Colonic mucosa (tissue), 4 donors: Measurements from ENCODE around the gene DCBLD2. TPM values are rescaled to one million over a fixed set of nuclear protein-coding genes. Genes with fewer than 3 reads are reported as not detected.

ENCODE experiments used
- DNase-seq: peaks from one replicate; pipeline ENCODE4 v3.0.0-alpha.2; 2020
- H3K27ac ChIP-seq: fragments of 200-600 bp; one replicate; pipeline ENCODE4 v1.8.0; 2021
- H3K27me3 ChIP-seq: fragments of 200-600 bp; one replicate; pipeline ENCODE4 v1.8.0; 2021
- H3K36me3 ChIP-seq: fragments of 200-600 bp; one replicate; pipeline ENCODE4 v1.8.0; 2021
- H3K4me1 ChIP-seq: fragments of 200-600 bp; one replicate; pipeline ENCODE4 v1.8.0; 2021; ENCODE audit warnings: mild to moderate bottlenecking
- H3K4me3 ChIP-seq: fragments of 200-600 bp; one replicate; pipeline ENCODE4 v1.8.0; 2021
- H3K9ac ChIP-seq, 2 donors: one replicate each; pipeline ENCODE4 v1.7.0; 2013; ENCODE audit warnings: control low read depth in 2 of 2, low read depth in 2 of 2, low read length in 2 of 2
- H3K9me3 ChIP-seq: fragments of 200-600 bp; one replicate; pipeline ENCODE4 v1.8.0; 2021
- CTCF ChIP-seq: fragments of 200-600 bp; IDR thresholded peaks from one replicate; pipeline ENCODE4 v1.8.0; 2022; ENCODE audit warnings: antibody characterized with exemption, mild to moderate bottlenecking
- intact Hi-C: fragments of 100-400 bp; cut with DNase I; formaldehyde crosslinking; loops from one replicate; pipeline ENCODE4 v1.14.1; 2022
- total RNA-seq, 2 donors: library from RNA; stranded (reverse); fragmentation: NEBNext Ultra II Directional in 1 of 2; extraction: Animal tissue kit (Norgen Biotek cat#: 25700) in 1 of 2; gene quantifications; one replicate each; pipeline ENCODE4 v1.2.1, GENCODE V29; 2021
- donor health status: healthy.
- donor health status: DM: no; HTN: no; CAD: no.
- donor health status: DM: no; HTN: no; CAD: no.

Gene DCBLD2
- total RNA-seq, 2 donors from 2014 or later, result 12.8 to 13.0 TPM

GRCh38 chr3:98856724-98857123 lies 44.8 kb downstream of the DCBLD2 start:
- Histone ChIP-seq H3K9ac (no peak overlapping the region), H3K27ac (no peak overlapping the region), H3K4me3 (no peak overlapping the region), H3K4me1 (no peaks in the 10 kb centered on the region), H3K27me3 (no peaks in the 10 kb centered on the region), H3K36me3 (no peaks in the 10 kb centered on the region), H3K9me3 (no peaks in the 10 kb centered on the region)
- intact Hi-C loops, result no loop called here
- no peak for DNase-seq
- no peak for TF ChIP-seq CTCF

- Histone ChIP-seq H3K4me1 (no peaks in the 10 kb centered on the region), H3K4me3 (no peak overlapping the region), H3K9me3 (no peaks in the 10 kb centered on the region), H3K27me3 (no peaks in the 10 kb centered on the region), H3K27ac (no peak overlapping the region), H3K36me3 (no peaks in the 10 kb centered on the region), H3K9ac (no peak overlapping the region)
- DNase-seq, result no peak
- no peak for TF ChIP-seq CTCF
- intact Hi-C loops, result no loop called here
Observed at GRCh38 chr3:98855806-98856400, 45.6 kb downstream of the DCBLD2 start.

- no peak overlapping the region for H3K4me3 ChIP-seq
- TF ChIP-seq CTCF, result no peak
Observed at GRCh38 chr3:98848108-98848507, 53.4 kb downstream of the DCBLD2 start.

GRCh38 chr3:98846101-98846500 lies 55.4 kb downstream of the DCBLD2 start:
- no peak for DNase-seq
- Histone ChIP-seq H3K36me3 (no peaks in the 10 kb centered on the region), H3K27me3 (no peaks in the 10 kb centered on the region), H3K9me3 (no peaks in the 10 kb centered on the region), H3K9ac (no peak overlapping the region), H3K4me1 (no peaks in the 10 kb centered on the region), H3K4me3 (no peak overlapping the region), H3K27ac (no peak overlapping the region)
- intact Hi-C loops, result no loop called here
- TF ChIP-seq CTCF, result no peak

More at GRCh38 chr3:98848108-98848507, 53.4 kb downstream of the DCBLD2 start:
- Histone ChIP-seq H3K9me3 (no peaks in the 10 kb centered on the region), H3K4me1 (no peaks in the 10 kb centered on the region), H3K36me3 (no peaks in the 10 kb centered on the region), H3K9ac (no peak overlapping the region), H3K27me3 (no peaks in the 10 kb centered on the region), H3K27ac (no peak overlapping the region)
- DNase-seq, result no peak
- intact Hi-C loops, result no loop called here

GRCh38 chr3:98843266-98843959 lies 58.1 kb downstream of the DCBLD2 start:
- no peaks in the 10 kb centered on the region for H3K27me3 ChIP-seq
- no peaks in the 10 kb centered on the region for H3K9me3 ChIP-seq
- H3K9ac ChIP-seq, result no peak overlapping the region
- no peaks in the 10 kb centered on the region for H3K4me1 ChIP-seq
- intact Hi-C loops, result no loop called here
- no peak overlapping the region for H3K4me3 ChIP-seq
- H3K36me3 ChIP-seq, result no peaks in the 10 kb centered on the region
- H3K27ac ChIP-seq, result no peak overlapping the region
- TF ChIP-seq CTCF, result no peak
- DNase-seq, result no peak
